Body of pancreas (tissue), 4 donors: ENCODE measurements around the gene ADGRG7.

Experiments
- CTCF ChIP-seq, 7 experiments: fragments of 450-650 bp in 4 of 7; fragments of 200-600 bp in 3 of 7; sonication (generic) in 3 of 7; IDR thresholded peaks; one replicate each; pipeline ENCODE4 v1.5.1; 2016 to 2019; ENCODE audit warnings: antibody characterized with exemption in 7 of 7
- POLR2A ChIP-seq, 3 donors: fragments of 450-650 bp; IDR thresholded peaks; one replicate each; pipeline ENCODE4 v1.6.1; 2016; ENCODE audit warnings: antibody characterized with exemption in 3 of 3, mild to moderate bottlenecking in 2 of 3

- no peak for TF ChIP-seq CTCF (IDR thresholded peaks at IDR 0.05)
- TF ChIP-seq POLR2A (IDR thresholded peaks at IDR 0.05), result no peak
Measured at GRCh38 chr3:100606894-100607512, 2.4 kb upstream of the ADGRG7 start.
